Pancreas (tissue), 10 donors: ENCODE measurements around the gene TMEM151A. TPM values are rescaled to one million over a fixed set of nuclear protein-coding genes. Genes with fewer than 3 reads are reported as not detected.

ENCODE experiments used
- ATAC-seq, 4 donors: fragments of 200-7000 bp; cut with Tn5 transposase; one replicate each; pipeline versions ENCODE4 v1.8.0 to v1.9.1; 2020; ENCODE audit warnings: mild to moderate bottlenecking in 4 of 4, moderate library complexity in 4 of 4
- DNase-seq, 6 donors: peaks; one replicate each; pipeline ENCODE4 v3.0.0-alpha.2; 2020
- FAIRE-seq: peaks from 2 replicates; lab custom pipeline; 2012; peaks lifted over from hg19 to GRCh38; lab: Jason Lieb, UNC
- H3K27ac ChIP-seq, 4 donors: fragments of 200-600 bp; sonication (generic); 1 replicate in 3 of 4; 2 replicates in 1 of 4; pipeline versions ENCODE4 v1.5.0 to v1.8.0; 2020
- H3K27me3 ChIP-seq, 4 donors: fragments of 200-600 bp; one replicate each; pipeline ENCODE4 v1.8.0; 2021
- H3K36me3 ChIP-seq, 3 donors: fragments of 200-600 bp; sonication (generic) in 1 of 3; one replicate each; pipeline versions ENCODE4 v1.5.0 to v1.8.0; 2020 to 2021
- H3K4me1 ChIP-seq, 3 donors: fragments of 200-600 bp; one replicate each; pipeline ENCODE4 v1.8.0; 2021
- H3K4me3 ChIP-seq, 4 donors: fragments of 200-600 bp; sonication (generic) in 2 of 4; one replicate each; pipeline versions ENCODE4 v1.5.0 to v1.8.0; 2020 to 2021
- H3K9me3 ChIP-seq, 4 donors: fragments of 200-600 bp; one replicate each; pipeline ENCODE4 v1.8.0; 2021
- WGBS, 2 donors: extraction: QIAGEN DNeasy Blood & Tissue Kit; methylation state at CpG; one replicate each; pipeline ENCODE4 v1.1.7; 2013; 5-methylcytosine and 5-hydroxymethylcytosine counted together
- intact Hi-C, 3 donors: fragments of 100-400 bp; cut with DNase I; formaldehyde crosslinking; loops; one replicate each; pipeline versions ENCODE4 v1.11.1 to v1.14.2; 2022
- polyA plus RNA-seq, 2 donors: library from polyadenylated mRNA; stranded (reverse); fragments of 200-250 nt; gene quantifications; one replicate each; pipeline ENCODE4 v1.2.3, GENCODE V29; 2013
- total RNA-seq, 6 donors: library from RNA; stranded (reverse); fragmentation: NEBNext Ultra II Directional in 4 of 6; extraction: Animal tissue kit (Norgen Biotek cat#: 25700) in 4 of 6; gene quantifications; one replicate each; pipeline versions ENCODE4 v1.2.1 to v1.2.4, GENCODE V29; 2021 to 2023
- TF ChIP-seq, protein P1 (sequence below), 4 donors: fragments of 200-600 bp; sonication (generic) in 3 of 4; IDR thresholded peaks; one replicate each; pipeline versions ENCODE4 v1.5.0 to v1.8.0; 2021; ENCODE audit warnings: antibody characterized with exemption in 4 of 4
- donor health status: healthy with polysubstance abuse.
- donor health status: DM: no; HTN: no; CAD: no; lungs with moderate emphysema.
- donor health status: DM: no; HTN: no; CAD: no.
- donor health status: control.
- donor health status: control.
- donor health status: Bipolar disorder and iron deficiency.
- donor health status: DM: yes; HTN: yes; CAD: no.
- donor health status: DM: no; HTN: no; CAD: no.
- donor health status: DM: no; HTN: no; CAD: no.
- donor health status: DM: yes; HTN: yes; CAD: no.

TMEM151A gene
- total and polyA plus RNA-seq, 8 donors, result 0.49 to 4.4 (median 0.75) TPM

DNA sequence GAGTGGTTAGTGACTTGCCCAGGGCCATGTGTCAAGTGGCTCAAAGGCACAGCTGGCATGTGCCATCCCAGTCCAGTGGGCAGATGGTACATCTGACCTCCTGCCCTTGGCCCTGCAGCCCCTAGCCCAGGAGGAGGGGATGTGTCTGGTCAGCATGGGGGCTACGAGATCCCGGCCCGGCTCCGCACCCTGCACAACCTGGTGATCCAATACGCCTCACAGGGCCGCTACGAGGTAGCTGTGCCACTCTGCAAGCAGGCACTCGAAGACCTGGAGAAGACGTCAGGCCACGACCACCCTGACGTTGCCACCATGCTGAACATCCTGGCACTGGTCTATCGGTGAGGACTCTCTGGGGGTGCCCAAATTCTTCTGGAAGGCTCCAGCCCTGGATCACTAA lies 29.0 kb upstream of the TMEM151A start:
- TF ChIP-seq, protein P1, sequence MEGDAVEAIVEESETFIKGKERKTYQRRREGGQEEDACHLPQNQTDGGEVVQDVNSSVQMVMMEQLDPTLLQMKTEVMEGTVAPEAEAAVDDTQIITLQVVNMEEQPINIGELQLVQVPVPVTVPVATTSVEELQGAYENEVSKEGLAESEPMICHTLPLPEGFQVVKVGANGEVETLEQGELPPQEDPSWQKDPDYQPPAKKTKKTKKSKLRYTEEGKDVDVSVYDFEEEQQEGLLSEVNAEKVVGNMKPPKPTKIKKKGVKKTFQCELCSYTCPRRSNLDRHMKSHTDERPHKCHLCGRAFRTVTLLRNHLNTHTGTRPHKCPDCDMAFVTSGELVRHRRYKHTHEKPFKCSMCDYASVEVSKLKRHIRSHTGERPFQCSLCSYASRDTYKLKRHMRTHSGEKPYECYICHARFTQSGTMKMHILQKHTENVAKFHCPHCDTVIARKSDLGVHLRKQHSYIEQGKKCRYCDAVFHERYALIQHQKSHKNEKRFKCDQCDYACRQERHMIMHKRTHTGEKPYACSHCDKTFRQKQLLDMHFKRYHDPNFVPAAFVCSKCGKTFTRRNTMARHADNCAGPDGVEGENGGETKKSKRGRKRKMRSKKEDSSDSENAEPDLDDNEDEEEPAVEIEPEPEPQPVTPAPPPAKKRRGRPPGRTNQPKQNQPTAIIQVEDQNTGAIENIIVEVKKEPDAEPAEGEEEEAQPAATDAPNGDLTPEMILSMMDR (IDR thresholded peaks at IDR 0.05), result no peak
- FAIRE-seq (no peak), DNase-seq (peak in 1 of 6 donors; percentile 62), ATAC-seq (no peak)
- H3K36me3 ChIP-seq, result no peaks in the 10 kb centered on the region
- H3K27ac ChIP-seq, result no peak overlapping the region
- H3K9me3 ChIP-seq, result no peaks in the 10 kb centered on the region
- WGBS, 2 donors, result 95 to 98% methylated on average over 12 of the region's 12 CpGs
- H3K4me1 ChIP-seq, result peaks cover 0 to 6% (median 0%) of the 10 kb centered on the region in 3 donors
- H3K27me3 ChIP-seq, result no peaks in the 10 kb centered on the region
- intact Hi-C loops, result no loop called here
- no peak overlapping the region for H3K4me3 ChIP-seq

DNA sequence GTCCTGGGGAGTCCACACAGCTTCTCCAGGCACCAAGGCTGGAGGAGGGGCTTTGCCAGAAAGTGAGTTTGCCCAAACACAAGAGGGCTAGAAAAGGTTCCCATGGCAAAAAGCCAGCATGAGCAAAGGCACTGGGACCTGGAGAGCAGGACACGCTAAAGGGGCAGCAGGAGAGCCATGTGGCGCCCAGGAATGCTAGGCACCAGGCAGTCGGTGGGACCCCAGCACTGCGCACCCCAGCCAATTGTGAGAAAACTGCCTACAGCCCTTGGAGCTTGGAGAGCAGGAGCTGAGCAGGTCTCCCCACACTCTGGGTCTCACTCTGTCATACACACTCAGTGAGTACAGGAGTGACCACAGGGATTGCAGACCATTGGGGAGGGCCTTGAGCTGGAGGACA lies 28.5 kb upstream of the TMEM151A start:
- intact Hi-C loops, result no loop called here
- ATAC-seq, result no peak

DNA sequence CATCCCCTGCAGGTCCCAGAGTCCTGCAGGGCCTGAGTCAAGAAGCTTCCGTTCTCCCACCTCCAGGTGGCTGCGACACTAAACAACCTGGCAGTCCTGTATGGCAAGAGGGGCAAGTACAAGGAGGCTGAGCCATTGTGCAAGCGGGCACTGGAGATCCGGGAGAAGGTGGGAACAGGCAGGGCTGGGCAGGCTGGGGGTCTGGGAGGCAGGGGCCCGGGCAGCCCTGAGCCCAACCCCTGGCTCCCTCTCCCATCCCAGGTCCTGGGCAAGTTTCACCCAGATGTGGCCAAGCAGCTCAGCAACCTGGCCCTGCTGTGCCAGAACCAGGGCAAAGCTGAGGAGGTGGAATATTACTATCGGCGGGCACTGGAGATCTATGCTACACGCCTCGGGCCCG lies 27.9 kb upstream of the TMEM151A start:
- Histone ChIP-seq H3K4me3 (no peak overlapping the region), H3K27me3 (no peaks in the 10 kb centered on the region), H3K4me1 (peaks cover 0 to 2% (median 0%) of the 10 kb centered on the region in 3 donors), H3K36me3 (no peaks in the 10 kb centered on the region), H3K9me3 (no peaks in the 10 kb centered on the region), H3K27ac (no peak overlapping the region)
- ATAC-seq (no peak), FAIRE-seq (no peak), DNase-seq (peak in 2 of 6 donors; percentile 23 to 64)
- intact Hi-C loops, result no loop called here
- 94% methylated on average over 10 of the region's 10 CpGs for WGBS, 2 donors
- TF ChIP-seq, protein P1 (IDR thresholded peaks at IDR 0.05), result no peak

More for the DNA sequence above, 28.5 kb upstream of the TMEM151A start:
- Histone ChIP-seq H3K4me3 (no peak overlapping the region), H3K27ac (no peak overlapping the region), H3K36me3 (no peaks in the 10 kb centered on the region), H3K27me3 (no peaks in the 10 kb centered on the region), H3K9me3 (no peaks in the 10 kb centered on the region), H3K4me1 (peaks cover 0 to 6% (median 0%) of the 10 kb centered on the region in 3 donors)
- no peak for DNase-seq
- TF ChIP-seq, protein P1 (IDR thresholded peaks at IDR 0.05), result no peak
- no peak for FAIRE-seq
- WGBS, 2 donors, result 94 to 98% methylated on average over 4 of the region's 4 CpGs

DNA sequence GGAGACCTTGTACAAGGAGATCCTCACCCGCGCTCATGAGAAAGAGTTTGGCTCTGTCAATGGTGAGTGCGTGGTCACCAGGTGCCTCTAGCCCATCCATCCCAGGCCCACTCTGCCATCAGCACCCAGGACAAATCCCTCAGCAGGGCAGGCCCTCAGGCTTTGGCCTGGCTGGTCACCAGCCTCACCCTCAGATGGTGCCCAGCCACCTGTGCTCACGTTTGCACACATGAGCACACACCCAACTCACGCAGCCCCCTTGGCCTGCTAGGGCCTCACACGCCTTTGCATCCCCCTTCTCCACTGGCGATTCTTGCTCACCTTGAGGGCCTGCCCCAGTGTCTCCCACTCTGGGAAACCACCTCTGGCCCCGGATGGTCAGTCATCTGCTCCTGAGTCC lies 27.3 kb upstream of the TMEM151A start:
- no peaks in the 10 kb centered on the region for H3K36me3 ChIP-seq
- WGBS, 2 donors, result 91% methylated on average over 8 of the region's 8 CpGs
- TF ChIP-seq, protein P1 (IDR thresholded peaks at IDR 0.05), result no peak
- ATAC-seq, result no peak
- H3K27ac ChIP-seq, result no peak overlapping the region
- no peaks in the 10 kb centered on the region for H3K4me1 ChIP-seq
- intact Hi-C loops, result no loop called here
- no peaks in the 10 kb centered on the region for H3K27me3 ChIP-seq
- no peak overlapping the region for H3K4me3 ChIP-seq
- no peak for FAIRE-seq
- no peaks in the 10 kb centered on the region for H3K9me3 ChIP-seq
- DNase-seq, result peak in 3 of 6 donors; percentile 14 to 63 (median 29)

DNA sequence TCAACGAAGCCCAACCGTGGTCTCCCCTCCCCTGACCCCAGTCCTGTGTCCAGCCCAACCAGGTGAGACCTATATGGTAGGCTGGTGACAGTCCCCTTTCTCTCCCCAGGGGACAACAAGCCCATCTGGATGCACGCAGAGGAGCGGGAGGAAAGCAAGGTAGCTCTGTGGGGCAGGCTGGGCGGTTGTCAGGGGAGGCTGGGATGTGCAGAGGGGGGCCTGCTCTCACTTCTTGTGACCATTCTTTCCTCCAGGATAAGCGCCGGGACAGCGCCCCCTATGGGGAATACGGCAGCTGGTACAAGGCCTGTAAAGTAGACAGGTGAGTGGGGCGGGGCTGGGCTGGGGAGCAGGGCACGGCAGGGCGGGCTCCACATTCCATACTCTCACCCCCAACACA lies 26.8 kb upstream of the TMEM151A start:
- Histone ChIP-seq H3K9me3 (no peaks in the 10 kb centered on the region), H3K27me3 (no peaks in the 10 kb centered on the region), H3K4me1 (no peaks in the 10 kb centered on the region), H3K4me3 (no peak overlapping the region), H3K27ac (no peak overlapping the region), H3K36me3 (no peaks in the 10 kb centered on the region)
- WGBS, 2 donors, result 65 to 73% methylated on average over 12 of the region's 12 CpGs
- no peak for FAIRE-seq
- TF ChIP-seq, protein P1 (IDR thresholded peaks at IDR 0.05), result peak in 1 of 4 donors; percentile 8
- intact Hi-C loops, result no loop called here
- peak in 5 of 6 donors; percentile 20 to 67 (median 58) for DNase-seq
- no peak for ATAC-seq
